ENCODE data around the gene BAZ2B. TPM values are rescaled to one million over a fixed set of nuclear protein-coding genes. Genes with fewer than 3 reads are reported as not detected.
"Not testable (repeated sequence)": the region's sequence is repeated elsewhere in the genome, so short reads cannot be mapped to it uniquely, and the experiment has no call there.

BAZ2B gene
- total RNA-seq, 4 donors from 2014 or later: 46.8 to 72.8 (median 53.4) TPM

DNA sequence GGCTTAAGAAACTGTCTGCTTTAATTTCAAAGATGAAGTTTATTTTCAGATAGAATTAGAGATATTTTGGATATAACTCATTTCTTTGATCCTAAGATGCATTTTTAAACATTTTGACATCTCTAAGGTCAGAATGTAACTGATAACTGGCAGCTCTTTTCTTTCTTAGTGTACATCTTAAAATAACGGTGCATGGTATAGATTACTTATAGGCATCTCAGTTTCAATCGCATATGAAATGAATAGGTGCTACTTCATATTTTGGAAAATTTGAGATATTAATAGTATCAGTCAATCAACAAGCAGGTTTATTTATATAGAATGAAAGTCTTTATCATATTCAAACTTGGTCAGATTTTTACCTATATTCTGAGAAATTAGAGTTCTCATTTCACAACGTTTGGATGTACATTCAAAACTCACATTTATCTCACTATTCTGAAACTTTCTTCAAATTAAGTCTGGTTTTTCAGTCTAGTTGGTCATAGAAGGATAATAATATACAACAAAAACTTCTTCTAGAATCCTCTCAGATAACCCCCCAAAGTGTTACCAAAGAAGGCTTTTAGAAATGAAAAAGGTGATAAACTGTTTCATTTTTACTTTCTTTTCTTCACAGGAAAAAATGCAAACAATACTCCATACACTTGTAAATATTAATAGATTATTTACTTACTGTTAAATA is 207.1 kb downstream of the BAZ2B start:
- 88 to 89% methylated on average over 3 of the region's 3 CpGs for whole genome bisulfite sequencing, 2 donors
- no peak overlapping the region for H3K4me3 ChIP-seq (ENCODE audit: low read depth, poor library complexity, severe bottlenecking)
- intact Hi-C loops (cut with DNase I; ENCODE audit: low total_unique reads): no loop called here
- TF ChIP-seq POLR2A (IDR thresholded peaks at IDR 0.05): no peak
- no peak for TF ChIP-seq CTCF (IDR thresholded peaks at IDR 0.05)
- no peak for DNase-seq (ENCODE audit: low spot score in 2 of 2)

DNA sequence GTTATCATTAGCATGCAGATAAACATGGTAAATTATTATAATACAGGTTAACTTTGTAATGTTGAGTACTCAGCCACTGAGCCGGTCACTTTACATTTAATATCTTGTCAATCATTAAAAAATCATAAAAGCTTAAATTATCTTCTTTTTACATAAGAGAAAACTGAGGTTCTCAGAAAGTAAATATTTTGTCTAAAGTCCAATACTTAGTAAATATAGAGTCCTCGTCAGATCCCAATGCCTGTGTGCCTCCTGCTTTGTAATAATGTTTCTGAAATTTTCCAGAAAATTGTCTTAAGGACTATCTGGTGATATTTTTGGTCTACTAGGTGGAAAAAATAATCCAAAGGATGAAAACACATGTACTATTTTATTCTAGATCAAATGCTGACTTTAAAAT is 213.6 kb downstream of the BAZ2B start:
- no peak for DNase-seq (ENCODE audit: low spot score in 2 of 2)
- intact Hi-C loops (cut with DNase I; ENCODE audit: low total_unique reads): no loop called here
- TF ChIP-seq CTCF (IDR thresholded peaks at IDR 0.05) (no peak), POLR2A (IDR thresholded peaks at IDR 0.05) (no peak)
- 96 to 97% methylated on average over 2 of the region's 2 CpGs for WGBS, 2 donors
- no peak overlapping the region for H3K4me3 ChIP-seq (ENCODE audit: low read depth, poor library complexity, severe bottlenecking)

GRCh38 chr2:159402160-159402559 is 214.2 kb downstream of the BAZ2B start:
- H3K4me3 ChIP-seq (ENCODE audit: low read depth, poor library complexity, severe bottlenecking); intact Hi-C loops (cut with DNase I; ENCODE audit: low total_unique reads); DNase-seq (ENCODE audit: low spot score in 2 of 2): not testable (repeated sequence)
- 94 to 97% methylated on average over 5 of the region's 5 CpGs for WGBS, 2 donors

DNA sequence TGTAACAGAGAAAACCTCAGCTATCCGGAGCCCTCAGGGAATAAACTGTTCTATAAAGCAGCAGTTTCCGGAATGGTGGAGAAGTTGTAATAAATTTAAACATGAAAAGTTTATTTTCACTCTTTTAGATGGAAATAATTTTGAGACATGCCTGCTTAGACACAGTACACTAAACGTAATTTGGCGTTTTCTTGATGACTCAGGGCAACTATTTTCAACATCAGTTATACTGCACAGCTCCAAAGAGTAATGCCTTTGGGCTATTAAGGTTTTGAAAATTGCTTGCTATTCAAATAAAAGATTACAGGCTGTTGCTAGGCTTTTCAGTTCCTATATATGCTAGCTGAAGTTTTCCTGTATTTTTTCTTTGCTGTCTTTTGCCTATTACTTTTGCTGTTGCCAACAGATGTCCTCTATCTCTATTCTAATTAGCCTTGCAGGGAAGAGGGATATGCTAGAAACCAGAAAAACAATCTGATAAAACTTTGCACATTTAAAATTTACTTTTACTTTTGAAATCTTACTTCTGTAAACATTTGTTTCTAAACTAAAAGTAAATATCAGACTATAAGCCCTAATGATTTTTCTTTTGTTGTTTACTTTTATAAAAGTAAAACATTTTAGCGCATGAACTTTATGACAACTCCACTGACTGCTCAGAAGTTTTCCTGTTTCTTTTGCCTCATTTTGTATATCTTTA is 216.5 kb downstream of the BAZ2B start:
- no peak for DNase-seq (ENCODE audit: low spot score in 2 of 2)
- intact Hi-C loops (cut with DNase I; ENCODE audit: low total_unique reads): no loop called here
- WGBS, 2 donors: 57% methylated on average over 5 of the region's 5 CpGs
- TF ChIP-seq CTCF (IDR thresholded peaks at IDR 0.05): no peak
- H3K4me3 ChIP-seq (ENCODE audit: low read depth, poor library complexity, severe bottlenecking): no peak overlapping the region

DNA sequence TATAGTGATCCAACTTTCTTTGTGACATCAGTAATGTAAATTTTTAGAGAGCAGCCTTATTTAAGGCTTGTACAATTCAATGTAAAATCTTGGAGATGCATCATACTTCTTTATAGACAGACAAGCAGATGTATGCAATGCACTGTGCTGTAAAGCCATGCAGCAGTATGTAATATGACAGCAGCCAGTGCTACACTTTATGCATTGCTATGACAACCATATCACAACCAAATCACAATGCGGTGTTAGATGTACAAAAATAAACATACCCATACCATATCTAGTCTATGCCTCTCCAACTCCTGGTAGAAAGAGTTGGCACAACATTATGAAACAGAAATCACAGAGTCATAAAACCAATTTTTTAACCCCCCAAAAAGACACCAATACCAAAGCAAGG is 219.5 kb downstream of the BAZ2B start:
- TF ChIP-seq CTCF (IDR thresholded peaks at IDR 0.05) (no peak), POLR2A (IDR thresholded peaks at IDR 0.05) (no peak)
- intact Hi-C loops (cut with DNase I; ENCODE audit: low total_unique reads): no loop called here
- WGBS, 2 donors: 58 to 71% methylated on average over 1 of the region's 1 CpG
- H3K4me3 ChIP-seq (ENCODE audit: low read depth, poor library complexity, severe bottlenecking): no peak overlapping the region
- DNase-seq (ENCODE audit: low spot score in 2 of 2): no peak

- no peak overlapping the region for H3K4me3 ChIP-seq (ENCODE audit: low read depth, poor library complexity, severe bottlenecking)
- DNase-seq (ENCODE audit: low spot score in 2 of 2): no peak
- no peak for TF ChIP-seq CTCF (IDR thresholded peaks at IDR 0.05)
- TF ChIP-seq POLR2A (IDR thresholded peaks at IDR 0.05): no peak
- WGBS, 2 donors: 94 to 95% methylated on average over 6 of the region's 6 CpGs
- intact Hi-C loops (cut with DNase I; ENCODE audit: low total_unique reads): no loop called here
Observed at GRCh38 chr2:159382447-159383028, 233.8 kb downstream of the BAZ2B start.

Measured in lower leg skin (tissue), 4 donors.